GM18499 (cell line): ENCODE measurements around the gene ZDHHC20.
"Not testable (repeated sequence)": the region's sequence is repeated elsewhere in the genome, so short reads cannot be mapped to it uniquely, and the experiment has no call there.

Source experiments
- ATAC-seq: cut with Tn5 transposase; IDR thresholded peaks from one replicate; pipeline ENCODE4 v1.9.1; 2021; ENCODE audit warnings: moderate number of reproducible peaks; ENCODE audit not compliant: insufficient read depth, unreplicated experiment

The ZDHHC20 gene

GRCh38 chr13:21436582-21436981 lies 22.5 kb downstream of the ZDHHC20 start:
- no peak for ATAC-seq

GRCh38 chr13:21435687-21436151 lies 23.4 kb downstream of the ZDHHC20 start:
- peak; percentile 90 for ATAC-seq

- no peak for ATAC-seq
These were observed 23.9 kb downstream of the ZDHHC20 start for GRCh38 chr13:21435231-21435630.

GRCh38 chr13:21434588-21434987 lies 24.5 kb downstream of the ZDHHC20 start:
- no peak for ATAC-seq

- no peak for ATAC-seq
These were observed 29.9 kb downstream of the ZDHHC20 start for GRCh38 chr13:21429211-21429610.

- no peak for ATAC-seq
These were observed 31.4 kb downstream of the ZDHHC20 start for GRCh38 chr13:21427741-21428140.

GRCh38 chr13:21426238-21426637 lies 32.9 kb downstream of the ZDHHC20 start:
- no peak for ATAC-seq

GRCh38 chr13:21420706-21421105 lies 38.4 kb downstream of the ZDHHC20 start:
- no peak for ATAC-seq

GRCh38 chr13:21413013-21413412 lies 46.1 kb downstream of the ZDHHC20 start:
- ATAC-seq: no peak

GRCh38 chr13:21410453-21410852 lies 48.6 kb downstream of the ZDHHC20 start:
- ATAC-seq: not testable (repeated sequence)

GRCh38 chr13:21405309-21405708 lies 53.8 kb downstream of the ZDHHC20 start:
- no peak for ATAC-seq

- no peak for ATAC-seq
These were observed 56.4 kb downstream of the ZDHHC20 start for GRCh38 chr13:21402586-21403307.

GRCh38 chr13:21399741-21400140 lies 59.4 kb downstream of the ZDHHC20 start:
- no peak for ATAC-seq

GRCh38 chr13:21395953-21396352 lies 63.1 kb downstream of the ZDHHC20 start:
- ATAC-seq: no peak

- ATAC-seq: no peak
These were observed 70.0 kb downstream of the ZDHHC20 start for GRCh38 chr13:21389124-21389523.

GRCh38 chr13:21385710-21386109 lies 73.4 kb downstream of the ZDHHC20 start:
- ATAC-seq: no peak

- ATAC-seq: no peak
These were observed 76.0 kb downstream of the ZDHHC20 start for GRCh38 chr13:21383090-21383489.

- not testable (repeated sequence) for ATAC-seq
These were observed 81.8 kb downstream of the ZDHHC20 start for GRCh38 chr13:21376998-21377985.

GRCh38 chr13:21372530-21372929 lies 86.6 kb downstream of the ZDHHC20 start:
- ATAC-seq: no peak

GRCh38 chr13:21371011-21371410 lies 88.1 kb downstream of the ZDHHC20 start:
- no peak for ATAC-seq

- ATAC-seq: no peak
These were observed 93.5 kb downstream of the ZDHHC20 start for GRCh38 chr13:21365574-21365973.
